Measurements from ENCODE around the gene CRLF1.

Gene CRLF1

GRCh38 chr19:18639706-18640243 is 33.2 kb upstream of the CRLF1 start:
- H3K79me2 ChIP-seq (ENCODE audit: low read length): peaks cover 51% of the 10 kb centered on the region
- H3K9ac ChIP-seq (ENCODE audit: low read length): no peak overlapping the region
- no peak overlapping the region for H3K27ac ChIP-seq (ENCODE audit: low read length)
- no peak overlapping the region for H2AFZ ChIP-seq (ENCODE audit: low read depth, low read length)
- no peak overlapping the region for H3K4me2 ChIP-seq (ENCODE audit: low read length)
- H3K4me3 ChIP-seq (ENCODE audit: low read length): no peak overlapping the region
- H3K27me3 ChIP-seq (ENCODE audit: low read depth, low read length): peaks cover 3% of the 10 kb centered on the region; the same call in 1 of the 2 replicates
- H3K36me3 ChIP-seq (replicated peaks; ENCODE audit: low read depth, low read length): no peaks in the 10 kb centered on the region
- H4K20me1 ChIP-seq (ENCODE audit: insufficient read depth, low read length): peaks cover 28% of the 10 kb centered on the region
- no peaks in the 10 kb centered on the region for H3K9me3 ChIP-seq (ENCODE audit: insufficient read depth, low read length)
- H3K4me1 ChIP-seq (ENCODE audit: low read length): peaks cover 22% of the 10 kb centered on the region
- TF ChIP-seq EZH2phosphoT487 (IDR thresholded peaks at IDR 0.05; ENCODE audit: low read depth): no peak
- no peak for TF ChIP-seq CTCF (IDR thresholded peaks at IDR 0.05; ENCODE audit: low read depth, low read length)

- peak overlapping the region; percentile 91 for H3K9ac ChIP-seq (ENCODE audit: low read length)
- TF ChIP-seq CTCF (IDR thresholded peaks at IDR 0.05; ENCODE audit: low read depth, low read length) (peak; percentile 15; the same call in 1 of the 2 replicates), EZH2phosphoT487 (IDR thresholded peaks at IDR 0.05; ENCODE audit: low read depth) (no peak)
- no peaks in the 10 kb centered on the region for H3K36me3 ChIP-seq (replicated peaks; ENCODE audit: low read depth, low read length)
- peaks cover 38% of the 10 kb centered on the region for H3K79me2 ChIP-seq (ENCODE audit: low read length)
- H3K4me2 ChIP-seq (ENCODE audit: low read length): peak overlapping the region; percentile 96
- peaks cover 15% of the 10 kb centered on the region for H3K4me1 ChIP-seq (ENCODE audit: low read length)
- H3K9me3 ChIP-seq (ENCODE audit: insufficient read depth, low read length): no peaks in the 10 kb centered on the region
- no peak overlapping the region for H3K27ac ChIP-seq (ENCODE audit: low read length)
- peaks cover 7% of the 10 kb centered on the region for H3K27me3 ChIP-seq (ENCODE audit: low read depth, low read length)
- H4K20me1 ChIP-seq (ENCODE audit: insufficient read depth, low read length): peaks cover 16% of the 10 kb centered on the region; the same call in 1 of the 2 replicates
- peak overlapping the region; percentile 87 for H3K4me3 ChIP-seq (ENCODE audit: low read length)
- no peak overlapping the region for H2AFZ ChIP-seq (ENCODE audit: low read depth, low read length)
These were observed 31.4 kb upstream of the CRLF1 start for GRCh38 chr19:18637673-18638630.

DNA sequence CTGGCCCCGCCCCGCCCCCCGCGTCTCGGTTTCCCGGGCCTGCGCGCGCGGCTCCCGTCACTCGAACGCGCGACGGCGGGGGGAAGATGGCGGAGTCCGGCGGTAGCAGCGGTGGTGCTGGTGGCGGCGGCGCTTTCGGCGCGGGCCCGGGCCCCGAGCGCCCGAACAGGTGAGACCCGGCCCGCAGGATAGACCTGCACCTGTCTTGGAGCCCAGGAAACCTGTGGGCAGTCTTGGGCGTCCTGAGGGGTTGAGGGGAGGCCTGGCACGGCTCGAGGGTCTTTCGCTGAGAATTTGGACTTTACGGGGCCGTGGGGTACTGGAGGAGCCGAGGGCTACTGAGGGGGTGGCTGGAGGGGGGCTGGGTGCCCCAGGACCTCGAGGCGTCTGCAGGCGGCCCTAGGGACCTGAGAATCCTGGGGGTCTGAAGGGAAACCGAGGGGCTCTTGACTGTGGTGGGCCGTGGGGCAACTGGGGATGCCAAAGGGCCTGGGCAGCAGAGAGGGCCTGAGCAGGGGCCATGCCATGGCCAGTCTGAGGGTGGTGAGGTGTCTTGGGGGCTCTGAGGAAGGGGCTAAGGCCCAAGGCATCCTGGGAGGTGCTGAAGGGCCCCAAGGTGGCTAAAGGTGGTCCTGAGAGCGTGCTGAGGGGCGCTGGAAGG is 30.5 kb upstream of the CRLF1 start, which contains the start of gene KLHL26:
KLHL26 (plus strand) TSS at position 60 of the 661 bp plus-strand sequence; CDS start at position 87, 27 bp downstream.
- TF ChIP-seq EZH2phosphoT487 (IDR thresholded peaks at IDR 0.05; ENCODE audit: low read depth): no peak
- TF ChIP-seq CTCF (IDR thresholded peaks at IDR 0.05; ENCODE audit: low read depth, low read length): no peak
- peak within 1 kb of the TSS; percentile 85 for H2AFZ ChIP-seq (ENCODE audit: low read depth, low read length)
- peak within 1 kb of the TSS; percentile 87 for H3K4me3 ChIP-seq (ENCODE audit: low read length)
- peak within 1 kb of the TSS; percentile 91 for H3K9ac ChIP-seq (ENCODE audit: low read length)
- peaks cover 37% of the 10 kb centered on the region for H3K79me2 ChIP-seq (ENCODE audit: low read length)
- H3K4me1 ChIP-seq (ENCODE audit: low read length): peaks cover 15% of the 10 kb centered on the region
- H3K4me2 ChIP-seq (ENCODE audit: low read length): peak within 1 kb of the TSS; percentile 96
- peaks cover 7% of the 10 kb centered on the region for H3K27me3 ChIP-seq (ENCODE audit: low read depth, low read length)
- peaks cover 15% of the 10 kb centered on the region; the same call in 1 of the 2 replicates for H4K20me1 ChIP-seq (ENCODE audit: insufficient read depth, low read length)
- H3K9me3 ChIP-seq (ENCODE audit: insufficient read depth, low read length): no peaks in the 10 kb centered on the region
- H3K27ac ChIP-seq (ENCODE audit: low read length): peak within 1 kb of the TSS; percentile 31
- no peaks in the 10 kb centered on the region for H3K36me3 ChIP-seq (replicated peaks; ENCODE audit: low read depth, low read length)

All from OCI-LY3 (cell line).